ENCODE results near the gene CFDP1. TPM values are rescaled to one million over a fixed set of nuclear protein-coding genes. Genes with fewer than 3 reads are reported as not detected.

CFDP1 gene
- total RNA-seq, 2 experiments from 2014 or later, result 34.7 to 39.9 TPM

DNA sequence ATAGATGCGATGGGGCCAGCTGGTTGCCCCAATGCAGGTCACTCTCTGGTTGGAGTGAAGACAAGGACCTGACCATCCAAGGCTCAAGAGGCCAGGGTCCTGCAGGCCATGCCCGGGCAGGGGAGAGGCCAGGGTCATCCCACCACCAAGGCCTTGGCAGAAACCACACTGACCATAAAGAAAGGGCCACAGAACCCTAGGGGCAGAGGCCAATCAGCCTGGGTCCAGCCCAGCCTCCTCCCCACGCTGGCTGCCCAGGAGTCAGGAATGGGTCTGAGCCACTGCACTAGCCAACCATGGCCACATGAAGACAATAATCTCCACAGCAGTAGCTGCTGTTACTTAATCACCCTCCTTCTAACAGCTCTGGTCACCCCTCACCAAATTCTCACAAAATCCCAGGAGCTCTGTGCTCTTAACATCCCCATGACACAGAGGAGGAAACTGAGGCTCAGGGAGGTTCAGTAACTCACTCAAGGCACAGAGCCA is 171.7 kb downstream of the CFDP1 start:
- Mint-ChIP-seq H3K27ac (no peak overlapping the region), H3K36me3 (ENCODE audit: low read depth) (no peaks in the 10 kb centered on the region), H3K4me3 (no peak overlapping the region), H3K4me1 (ENCODE audit: low read depth) (peaks cover 7% of the 10 kb centered on the region), H3K9me3 (no peaks in the 10 kb centered on the region), H3K27me3 (peaks cover 44% of the 10 kb centered on the region)
- TF ChIP-seq CTCF (IDR thresholded peaks at IDR 0.05), result no peak
- POLR2A ChIA-PET, result no interaction called here
- DNase-seq (no peak), ATAC-seq (no peak)
- intact Hi-C loops (cut with micrococcal nuclease), result no loop called here
- CTCF ChIA-PET, result no interaction called here

DNA sequence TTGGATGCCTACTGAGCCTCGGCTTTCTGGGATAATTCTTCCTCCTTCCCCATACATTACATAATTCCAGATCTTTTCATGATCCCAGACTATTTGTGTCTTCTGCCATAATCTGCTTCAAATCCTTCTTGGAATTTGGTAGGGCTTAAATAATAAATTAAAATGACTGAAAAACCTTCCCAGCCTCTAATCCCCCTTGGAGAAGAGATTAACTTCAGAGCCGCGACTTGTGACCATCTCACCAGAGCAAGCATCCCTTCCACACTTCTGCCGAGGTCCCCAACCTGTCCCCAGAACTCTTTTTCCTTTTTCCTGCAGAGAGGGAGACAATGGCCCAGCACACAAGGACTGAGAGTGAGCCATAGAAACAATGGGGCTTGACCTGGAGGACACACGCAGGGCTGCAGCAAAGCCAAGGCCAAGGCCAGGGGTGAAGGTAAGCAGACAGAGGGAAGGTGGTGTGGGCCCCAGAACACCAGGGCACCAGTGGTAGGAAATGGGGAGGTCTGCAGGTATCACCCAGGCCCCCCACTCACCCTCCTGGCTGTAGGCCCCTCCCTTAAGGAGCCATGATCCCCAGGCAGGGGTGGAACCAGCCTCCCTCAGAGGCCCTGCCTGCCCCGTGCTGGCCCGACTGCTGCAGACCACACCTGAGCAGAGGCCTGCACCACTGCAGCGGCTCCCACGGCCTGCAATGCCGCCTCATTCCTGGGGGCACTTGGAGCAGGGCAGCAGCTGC is 172.3 kb downstream of the CFDP1 start:
- no peak for TF ChIP-seq CTCF (IDR thresholded peaks at IDR 0.05)
- Mint-ChIP-seq H3K4me3 (no peak overlapping the region), H3K27ac (no peak overlapping the region), H3K9me3 (no peaks in the 10 kb centered on the region), H3K27me3 (peaks cover 39% of the 10 kb centered on the region), H3K4me1 (ENCODE audit: low read depth) (peaks cover 5% of the 10 kb centered on the region), H3K36me3 (ENCODE audit: low read depth) (no peaks in the 10 kb centered on the region)
- ChIA-PET POLR2A (no interaction called here), CTCF (no interaction called here)
- ATAC-seq, result no peak
- DNase-seq, result no peak
- intact Hi-C loops (cut with micrococcal nuclease), result no loop called here

DNA sequence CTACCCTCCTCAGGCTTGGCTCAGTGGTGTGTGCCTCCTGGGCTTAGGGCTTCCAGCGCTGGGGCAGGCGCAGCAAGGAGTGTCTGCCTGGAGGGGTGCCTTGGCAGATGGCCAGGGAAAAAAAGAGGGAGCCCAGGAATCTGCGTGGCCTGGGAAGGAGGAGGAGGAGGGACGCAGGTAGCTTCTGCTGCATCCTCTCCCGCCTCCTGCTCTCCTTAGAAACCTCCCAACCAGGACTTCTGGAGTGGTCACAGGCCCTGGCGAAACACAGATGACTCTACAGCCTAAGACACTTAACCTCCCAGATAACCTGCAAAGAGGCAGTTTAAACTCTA is 174.5 kb downstream of the CFDP1 start:
- no peak for TF ChIP-seq CTCF (IDR thresholded peaks at IDR 0.05)
- CTCF ChIA-PET, result no interaction called here
- no peaks in the 10 kb centered on the region for H3K4me1 Mint-ChIP-seq (ENCODE audit: low read depth)
- peaks cover 34% of the 10 kb centered on the region for H3K27me3 Mint-ChIP-seq
- DNase-seq, result no peak
- no peak overlapping the region for H3K27ac Mint-ChIP-seq
- POLR2A ChIA-PET, result no interaction called here
- H3K36me3 Mint-ChIP-seq (ENCODE audit: low read depth), result no peaks in the 10 kb centered on the region
- intact Hi-C loops (cut with micrococcal nuclease), result no loop called here
- no peak overlapping the region for H3K4me3 Mint-ChIP-seq
- no peak for ATAC-seq
- no peaks in the 10 kb centered on the region for H3K9me3 Mint-ChIP-seq

- TF ChIP-seq CTCF (IDR thresholded peaks at IDR 0.05), result no peak
- DNase-seq (no peak), ATAC-seq (no peak)
- Mint-ChIP-seq H3K4me3 (no peak overlapping the region), H3K4me1 (ENCODE audit: low read depth) (no peaks in the 10 kb centered on the region), H3K27me3 (peaks cover 31% of the 10 kb centered on the region), H3K9me3 (no peaks in the 10 kb centered on the region), H3K27ac (no peak overlapping the region), H3K36me3 (ENCODE audit: low read depth) (no peaks in the 10 kb centered on the region)
- CTCF ChIA-PET, result no interaction called here
- POLR2A ChIA-PET, result no interaction called here
- intact Hi-C loops (cut with micrococcal nuclease), result no loop called here
Observed at GRCh38 chr16:75257886-75258806, 175.2 kb downstream of the CFDP1 start.

All from activated CD8-positive, alpha-beta T cell treated with anti-CD3 and anti-CD28 coated beads for 36 hours (primary cell).